ENCODE results near the gene WASHC2C.

- TF ChIP-seq CTCF (conservative IDR thresholded peaks at IDR 0.05) (no peak), ZFX (IDR thresholded peaks at IDR 0.05) (no peak)
Observed at GRCh38 chr10:45811075-45811474, 84.0 kb downstream of the WASHC2C start.
